Adrenal gland (tissue), 5 donors: ENCODE measurements around the gene ATP11A.

Experiments
- POLR2A ChIP-seq, 2 donors: fragments of 450-650 bp; IDR thresholded peaks; one replicate each; pipeline ENCODE4 v1.6.1; 2017; ENCODE audit warnings: antibody characterized with exemption in 2 of 2, mild to moderate bottlenecking in 2 of 2, moderate library complexity in 1 of 2
- TF ChIP-seq, protein P1 (sequence below), 6 experiments: fragments of 450-650 bp in 4 of 6; fragments of 200-600 bp in 2 of 6; sonication (generic) in 1 of 6; IDR thresholded peaks; 1 replicate in 5 of 6; 2 replicates in 1 of 6; pipeline versions ENCODE4 v1.5.1 to v1.8.0; 2016 to 2021; ENCODE audit warnings: antibody characterized with exemption in 6 of 6, mild to moderate bottlenecking in 2 of 6, moderate library complexity in 1 of 6
- donor health status: DM: no; HTN: no; CAD: no.

- TF ChIP-seq, protein P1, sequence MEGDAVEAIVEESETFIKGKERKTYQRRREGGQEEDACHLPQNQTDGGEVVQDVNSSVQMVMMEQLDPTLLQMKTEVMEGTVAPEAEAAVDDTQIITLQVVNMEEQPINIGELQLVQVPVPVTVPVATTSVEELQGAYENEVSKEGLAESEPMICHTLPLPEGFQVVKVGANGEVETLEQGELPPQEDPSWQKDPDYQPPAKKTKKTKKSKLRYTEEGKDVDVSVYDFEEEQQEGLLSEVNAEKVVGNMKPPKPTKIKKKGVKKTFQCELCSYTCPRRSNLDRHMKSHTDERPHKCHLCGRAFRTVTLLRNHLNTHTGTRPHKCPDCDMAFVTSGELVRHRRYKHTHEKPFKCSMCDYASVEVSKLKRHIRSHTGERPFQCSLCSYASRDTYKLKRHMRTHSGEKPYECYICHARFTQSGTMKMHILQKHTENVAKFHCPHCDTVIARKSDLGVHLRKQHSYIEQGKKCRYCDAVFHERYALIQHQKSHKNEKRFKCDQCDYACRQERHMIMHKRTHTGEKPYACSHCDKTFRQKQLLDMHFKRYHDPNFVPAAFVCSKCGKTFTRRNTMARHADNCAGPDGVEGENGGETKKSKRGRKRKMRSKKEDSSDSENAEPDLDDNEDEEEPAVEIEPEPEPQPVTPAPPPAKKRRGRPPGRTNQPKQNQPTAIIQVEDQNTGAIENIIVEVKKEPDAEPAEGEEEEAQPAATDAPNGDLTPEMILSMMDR (IDR thresholded peaks at IDR 0.05) = no peak
- no peak for TF ChIP-seq POLR2A (IDR thresholded peaks at IDR 0.05)
Observed at GRCh38 chr13:112824429-112824828, 134.6 kb downstream of the ATP11A start.
